SU-DHL-6 (cell line): ENCODE data around the gene SPEG.

Experiments used
- EZH2phosphoT487 ChIP-seq: fragments of 200-600 bp; sonication (generic), shearing (Covaris generic); conservative IDR thresholded peaks from 2 replicates; pipeline ENCODE4 v1.6.1; 2018; ENCODE audit warnings: mild to moderate bottlenecking, antibody characterized with exemption, low read length, moderate library complexity, mixed read lengths
- TF ChIP-seq, protein P1 (sequence below): fragments of 200-600 bp; sonication (generic); IDR thresholded peaks from one replicate; pipeline ENCODE4 v1.5.1; 2017; ENCODE audit warnings: antibody characterized with exemption, mild to moderate bottlenecking, low read length, moderate library complexity; ENCODE audit not compliant: insufficient read depth, poor library complexity, severe bottlenecking

DNA sequence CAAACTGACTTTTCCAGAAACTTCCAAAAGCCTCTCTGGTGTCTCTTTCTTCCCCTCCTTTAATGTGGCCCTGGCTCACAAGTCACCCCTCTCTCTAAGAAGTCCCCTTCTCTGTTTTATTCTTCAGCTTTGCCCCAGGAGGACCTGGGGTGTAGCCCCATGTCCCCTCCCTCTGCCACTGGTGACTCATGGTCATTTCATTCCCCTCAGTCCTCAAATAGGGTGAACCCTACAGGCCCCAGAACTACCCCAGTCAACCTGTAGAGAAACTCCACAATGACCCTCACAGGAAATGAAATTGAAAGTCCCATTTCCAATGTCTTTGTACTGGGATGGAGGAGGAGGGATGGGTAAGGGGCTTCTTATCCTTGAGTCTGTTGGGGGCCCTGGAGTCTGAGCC is 6.2 kb upstream of the SPEG start:
- TF ChIP-seq EZH2phosphoT487: no peak
- TF ChIP-seq, protein P1, sequence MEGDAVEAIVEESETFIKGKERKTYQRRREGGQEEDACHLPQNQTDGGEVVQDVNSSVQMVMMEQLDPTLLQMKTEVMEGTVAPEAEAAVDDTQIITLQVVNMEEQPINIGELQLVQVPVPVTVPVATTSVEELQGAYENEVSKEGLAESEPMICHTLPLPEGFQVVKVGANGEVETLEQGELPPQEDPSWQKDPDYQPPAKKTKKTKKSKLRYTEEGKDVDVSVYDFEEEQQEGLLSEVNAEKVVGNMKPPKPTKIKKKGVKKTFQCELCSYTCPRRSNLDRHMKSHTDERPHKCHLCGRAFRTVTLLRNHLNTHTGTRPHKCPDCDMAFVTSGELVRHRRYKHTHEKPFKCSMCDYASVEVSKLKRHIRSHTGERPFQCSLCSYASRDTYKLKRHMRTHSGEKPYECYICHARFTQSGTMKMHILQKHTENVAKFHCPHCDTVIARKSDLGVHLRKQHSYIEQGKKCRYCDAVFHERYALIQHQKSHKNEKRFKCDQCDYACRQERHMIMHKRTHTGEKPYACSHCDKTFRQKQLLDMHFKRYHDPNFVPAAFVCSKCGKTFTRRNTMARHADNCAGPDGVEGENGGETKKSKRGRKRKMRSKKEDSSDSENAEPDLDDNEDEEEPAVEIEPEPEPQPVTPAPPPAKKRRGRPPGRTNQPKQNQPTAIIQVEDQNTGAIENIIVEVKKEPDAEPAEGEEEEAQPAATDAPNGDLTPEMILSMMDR: no peak
